ENCODE data around the gene SIGLEC8. TPM values are rescaled to one million over a fixed set of nuclear protein-coding genes. Genes with fewer than 3 reads are reported as not detected.

The SIGLEC8 gene
- total and polyA plus RNA-seq, 10 of the 15 experiments (the other 5 are each of a cell fraction or from before 2014, with no cell fraction given): not detected

- Histone ChIP-seq H3K9me3 (replicated peaks; ENCODE audit: control insufficient read depth, insufficient read depth, low read length) (no peaks in the 10 kb centered on the region), H3K79me2 (ENCODE audit: control insufficient read depth, insufficient read depth, low read length) (no peaks in the 10 kb centered on the region), H3K27ac (ENCODE audit: control insufficient read depth, insufficient read depth) (no peak overlapping the region), H3K9ac (ENCODE audit: control insufficient read depth, insufficient read depth, low read length) (no peak overlapping the region), H3K4me3 (no peak overlapping the region), H3K4me1 (ENCODE audit: control insufficient read depth, insufficient read depth, low read length) (no peaks in the 10 kb centered on the region), H2AFZ (ENCODE audit: control insufficient read depth, low read depth, low read length) (no peak overlapping the region), H4K20me1 (ENCODE audit: control insufficient read depth, insufficient read depth) (no peaks in the 10 kb centered on the region; the same call in 1 of the 2 replicates), H3K27me3 (replicated peaks in 1 of 2; ENCODE audit: control insufficient read depth in 2 of 2, insufficient read depth in 2 of 2, low read length in 1 of 2) (no peaks in the 10 kb centered on the region; a peak in 1 of 4 replicates), H3K4me2 (ENCODE audit: control insufficient read depth, insufficient read depth) (no peak overlapping the region), H3K36me3 (ENCODE audit: control insufficient read depth in 2 of 2, insufficient read depth in 2 of 2, low read length in 1 of 2) (no peaks in the 10 kb centered on the region)
- no peak for ATAC-seq
- BruUV-seq (replicated peaks): no TSS peak
- POLR2A ChIA-PET: no interaction called here
- SMC1A ChIA-PET (ENCODE audit: uncharacterized antibody, unreplicated experiment): interaction anchor here (1.4 kb wide), 1 partner anchor 192 kb away, joined by 4 read pairs; no protein-coding TSS in a partner anchor
- RAD21 ChIA-PET (ENCODE audit: unreplicated experiment): interaction anchor here (2.6 kb wide), 1 partner anchor 188 kb away, joined by 5 read pairs; no protein-coding TSS in a partner anchor
- TF ChIP-seq TBL1XR1 (IDR thresholded peaks at IDR 0.05; ENCODE audit: low read depth, low read length): no peak
- TF ChIP-seq SP1 (IDR thresholded peaks at IDR 0.05; ENCODE audit: low read depth, low read length): no peak
- TF ChIP-seq YBX1 (IDR thresholded peaks at IDR 0.05): no peak
- TF ChIP-seq HCFC1 (IDR thresholded peaks at IDR 0.05; ENCODE audit: low read length): no peak
- TF ChIP-seq ETV6 (conservative IDR thresholded peaks at IDR 0.05 in 1 of 2, IDR thresholded peaks at IDR 0.05 in 1 of 2; ENCODE audit: borderline replicate concordance in 1 of 2, low read depth in 1 of 2): no peak
- no peak for TF ChIP-seq IKZF2 (IDR thresholded peaks at IDR 0.05)
- no peak for TF ChIP-seq IKZF1 (conservative IDR thresholded peaks at IDR 0.05)
- TF ChIP-seq RCOR1 (conservative IDR thresholded peaks at IDR 0.05; ENCODE audit: low read depth, low read length): no peak
- TF ChIP-seq CEBPB (IDR thresholded peaks at IDR 0.05; ENCODE audit: borderline replicate concordance in 1 of 2, low read depth in 2 of 2, low read length in 2 of 2): no peak
- no peak for TF ChIP-seq MEF2A (IDR thresholded peaks at IDR 0.05; ENCODE audit: insufficient read depth, low read depth, low read length)
- no peak for TF ChIP-seq ZBTB4 (CRISPR knock-in tag; IDR thresholded peaks at IDR 0.05)
- no peak for TF ChIP-seq ZNF384 (IDR thresholded peaks at IDR 0.05; ENCODE audit: borderline replicate concordance, low read depth, low read length)
- TF ChIP-seq TCF7 (IDR thresholded peaks at IDR 0.05; ENCODE audit: borderline replicate concordance): no peak
- TF ChIP-seq CUX1 (IDR thresholded peaks at IDR 0.05; ENCODE audit: insufficient replicate concordance, low read depth, low read length): no peak
- no peak for TF ChIP-seq BCL11A (IDR thresholded peaks at IDR 0.05; ENCODE audit: low read depth, low read length)
- intact Hi-C loops (cut with micrococcal nuclease; ENCODE audit: unreplicated experiment): no loop called here
- no peak for DNase-seq (ENCODE audit: low read depth, low spot score)
- in situ Hi-C loops (cut with MboI): no loop called here
- CTCF ChIA-PET: interaction anchor here (0.8 to 10.8 kb wide), 3 partner anchors 45 to 190 kb away, joined by 3 to 281 read pairs (median 3); partner anchors contain the start of gene SIGLEC10
- FAIRE-seq: no peak
- WGBS (ENCODE audit: insufficient coverage, insufficient replicate concordance, low lambda C conversion rate, missing lambda C conversion rate): 36% methylated on average over 2 of the region's 2 CpGs
Observed at GRCh38 chr19:51468545-51468920, 10.3 kb upstream of the SIGLEC8 start.
